ENCODE measurements around the gene LGALS9C.
A peak's percentile ranks its signal among the peaks of the same experiment; 100 is the strongest.
"Not testable (repeated sequence)": the region's sequence is repeated elsewhere in the genome, so short reads cannot be mapped to it uniquely, and the experiment has no call there.

LGALS9C gene

DNA sequence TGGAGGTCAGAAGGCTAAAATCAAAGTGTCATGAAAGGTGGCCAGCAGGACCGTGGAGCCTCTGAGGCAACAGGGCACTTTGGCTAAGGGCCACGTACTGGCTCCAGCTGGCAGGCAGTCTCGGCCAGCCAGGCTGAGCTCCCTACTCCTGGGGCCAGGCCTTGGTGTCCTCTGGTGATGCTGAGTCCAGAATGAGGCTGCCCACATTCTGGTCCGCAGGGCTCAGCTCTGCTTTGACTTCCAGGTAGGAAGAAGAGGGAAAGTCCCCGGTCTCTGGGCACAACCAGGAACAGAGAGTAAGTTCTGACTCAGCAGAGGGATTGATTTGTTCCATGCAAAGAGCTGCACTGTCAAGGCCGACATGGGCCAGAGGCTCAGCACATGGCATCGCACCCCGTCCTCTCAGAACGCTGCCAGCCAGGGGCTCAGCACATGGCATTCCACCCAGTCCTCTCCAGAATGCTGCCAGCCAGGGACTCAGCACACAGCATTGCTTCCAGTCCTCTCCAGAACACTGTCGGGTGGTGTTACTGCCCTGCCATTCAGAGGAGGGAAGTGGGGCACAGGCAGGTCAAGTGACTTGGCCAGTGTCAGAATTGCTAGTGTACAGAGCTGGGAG, 2.5 kb downstream of the LGALS9C start:
- not testable (repeated sequence) for DNase-seq

DNA sequence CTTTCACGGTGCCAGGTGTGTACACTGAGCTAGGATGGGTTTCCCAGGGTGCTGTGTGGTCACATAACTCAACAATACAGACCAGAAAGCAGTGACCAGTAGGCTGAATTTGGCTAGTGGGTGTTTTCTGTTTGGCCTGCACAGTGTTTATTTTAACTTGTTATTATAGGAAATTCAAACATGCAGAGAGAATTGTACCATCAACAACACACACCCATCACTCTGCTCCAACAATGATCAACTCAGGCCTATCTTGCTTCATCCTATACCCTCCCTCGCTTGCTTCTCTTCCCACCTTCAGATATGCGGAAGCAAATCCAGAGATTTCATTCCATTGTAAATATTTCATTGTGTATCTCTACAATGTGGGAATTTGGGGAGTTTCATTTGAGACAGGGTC, 5.2 kb downstream of the LGALS9C start:
- not testable (repeated sequence) for DNase-seq

DNA sequence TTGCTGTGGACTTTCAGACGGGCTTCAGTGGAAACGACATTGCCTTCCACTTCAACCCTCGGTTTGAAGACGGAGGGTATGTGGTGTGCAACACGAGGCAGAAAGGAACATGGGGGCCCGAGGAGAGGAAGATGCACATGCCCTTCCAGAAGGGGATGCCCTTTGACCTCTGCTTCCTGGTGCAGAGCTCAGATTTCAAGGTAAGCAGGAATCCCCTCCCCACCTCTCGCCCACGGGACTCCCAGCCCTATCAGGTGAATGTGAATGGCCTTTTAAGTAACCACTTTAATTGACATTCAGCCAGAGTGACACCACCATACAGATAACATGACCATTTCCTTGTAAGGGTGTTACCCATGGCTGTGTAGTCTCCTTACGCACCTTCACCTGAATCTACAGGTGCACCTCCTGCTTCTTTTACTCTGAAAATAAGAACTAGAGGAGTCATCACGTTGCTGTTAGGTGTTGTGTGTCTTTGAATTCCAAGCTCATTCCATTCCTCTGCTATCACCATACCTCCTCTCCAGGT, 9.4 kb downstream of the LGALS9C start:
- not testable (repeated sequence) for DNase-seq

GRCh38 chr17:18487633-18488032, 11.0 kb downstream of the LGALS9C start:
- not testable (repeated sequence) for DNase-seq

DNA sequence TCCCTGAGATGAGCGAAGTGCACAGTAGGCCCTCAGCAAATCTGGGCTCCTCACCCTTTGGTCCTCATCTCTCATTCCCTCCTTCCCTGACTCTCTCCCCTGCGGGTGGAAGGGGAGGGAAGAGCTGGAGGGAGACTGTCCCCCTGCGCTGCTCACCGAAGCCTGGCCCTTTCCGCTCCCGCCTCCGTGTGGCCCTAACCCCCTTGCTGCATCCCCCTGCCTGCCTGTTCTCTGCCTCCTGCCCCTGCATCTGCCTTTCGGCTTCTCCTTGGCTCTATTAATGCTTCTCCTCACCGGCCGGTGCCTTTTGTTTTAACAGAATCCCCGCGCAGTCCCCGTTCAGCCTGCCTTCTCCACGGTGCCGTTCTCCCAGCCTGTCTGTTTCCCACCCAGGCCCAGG, 12.0 kb downstream of the LGALS9C start:
- DNase-seq, result not testable (repeated sequence)

DNA sequence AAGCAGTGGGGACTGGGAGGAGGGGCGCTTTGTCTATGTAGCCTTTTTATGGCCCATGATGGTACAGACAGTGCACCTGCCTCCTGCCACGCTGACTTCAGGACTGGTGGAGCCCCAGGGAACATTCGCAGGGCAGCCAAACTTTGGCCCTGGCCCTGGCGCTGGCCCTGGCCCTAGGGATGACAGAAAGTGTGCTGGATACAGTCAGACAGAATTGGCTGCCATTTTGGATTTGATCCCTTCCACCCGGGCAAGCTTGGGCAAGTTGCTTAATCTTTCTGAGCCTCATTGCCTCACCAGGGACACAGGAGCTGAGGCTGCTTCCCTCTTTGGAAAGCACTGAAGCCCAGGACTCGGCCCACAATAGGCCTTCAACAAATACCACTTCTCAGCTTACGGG, 13.4 kb downstream of the LGALS9C start:
- DNase-seq, result not testable (repeated sequence)

- DNase-seq, result peak; percentile 66
These were observed 16.3 kb downstream of the LGALS9C start for GRCh38 chr17:18492712-18493480.

DNA sequence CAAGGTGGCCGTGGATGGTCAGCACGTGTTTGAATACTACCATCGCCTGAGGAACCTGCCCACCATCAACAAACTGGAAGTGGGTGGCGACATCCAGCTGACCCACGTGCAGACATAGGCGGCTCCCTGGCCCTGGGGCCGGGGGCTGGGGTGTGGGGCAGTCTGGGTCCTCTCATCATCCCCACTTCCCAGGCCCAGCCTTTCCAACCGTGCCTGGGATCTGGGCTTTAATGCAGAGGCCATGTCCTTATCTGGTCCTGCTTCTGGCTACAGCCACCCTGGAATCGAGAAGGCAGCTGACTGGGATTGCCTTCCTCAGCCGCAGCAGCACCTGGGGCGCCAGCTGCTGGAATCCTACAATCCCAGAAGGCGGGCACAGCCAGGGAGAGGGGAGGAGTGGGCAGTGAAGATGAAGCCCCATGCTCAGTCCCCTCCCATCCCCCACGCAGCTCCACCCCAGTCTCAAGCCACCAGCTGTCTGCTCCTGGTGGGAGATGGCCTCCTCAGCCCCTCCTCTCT, 17.7 kb downstream of the LGALS9C start:
- DNase-seq, result not testable (repeated sequence)

DNA sequence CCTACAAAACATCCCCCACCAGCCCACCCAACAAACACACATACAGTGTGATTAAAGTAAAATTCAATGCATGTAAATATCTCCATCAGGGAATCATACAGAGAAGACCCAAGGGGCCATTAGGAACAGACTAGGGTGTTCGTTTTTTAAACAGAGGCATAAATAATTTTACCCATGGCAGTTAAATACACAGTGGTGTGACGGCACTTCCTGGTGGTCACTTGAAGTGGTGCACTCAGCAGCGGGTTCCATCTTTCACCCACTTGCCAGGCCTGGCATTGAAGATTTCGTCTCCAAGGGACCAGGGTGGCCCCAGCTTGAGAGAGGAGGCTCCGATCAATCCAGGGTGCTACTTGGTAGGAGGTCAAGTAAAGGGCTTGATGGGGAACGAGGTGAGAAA, 20.5 kb downstream of the LGALS9C start:
- DNase-seq, result not testable (repeated sequence)

- DNase-seq, result not testable (repeated sequence)
These were observed 22.5 kb downstream of the LGALS9C start for GRCh38 chr17:18499100-18499499.

DNA sequence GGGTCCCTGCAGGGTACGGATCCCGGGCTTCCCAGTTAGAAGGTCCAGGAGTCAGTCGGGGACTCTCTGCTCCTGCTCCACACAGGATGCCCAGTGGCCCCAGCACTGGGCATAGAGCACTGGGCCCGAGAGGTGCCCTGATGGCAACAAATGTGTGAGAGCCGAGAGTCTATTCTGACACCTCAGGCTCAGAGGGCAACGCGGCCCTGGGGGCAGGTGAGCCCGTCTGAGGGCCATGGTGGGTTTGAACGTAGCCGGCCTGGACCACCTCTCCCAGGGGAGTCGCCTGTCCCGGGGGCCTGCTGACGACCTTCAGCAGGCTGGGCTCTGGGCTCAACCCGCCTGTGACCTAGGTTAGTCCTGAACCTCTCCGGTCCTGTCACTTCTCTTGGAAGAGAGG, 23.2 kb downstream of the LGALS9C start:
- not testable (repeated sequence) for DNase-seq

DNA sequence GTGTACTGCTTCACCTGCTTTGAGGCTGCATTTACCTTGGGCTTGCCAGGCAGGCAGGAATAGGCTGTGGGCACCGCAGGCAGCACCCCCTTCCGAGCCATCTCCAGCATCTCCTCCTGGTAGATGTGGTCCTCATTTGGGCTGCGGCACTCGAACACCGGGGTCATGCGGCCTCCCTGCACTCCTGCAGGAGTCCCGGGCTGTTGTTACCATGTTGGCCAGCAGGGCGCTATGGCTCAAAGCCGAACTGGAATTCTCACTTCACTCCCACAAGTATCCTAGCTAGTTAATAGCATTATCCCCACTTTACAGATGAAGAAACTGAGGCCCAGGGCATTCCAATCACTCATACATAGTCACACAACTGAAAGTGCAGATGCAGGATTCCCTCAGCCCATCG, 23.7 kb downstream of the LGALS9C start:
- not testable (repeated sequence) for DNase-seq

GRCh38 chr17:18500816-18501215, 24.2 kb downstream of the LGALS9C start:
- DNase-seq, result not testable (repeated sequence)

GRCh38 chr17:18503221-18503620, 26.6 kb downstream of the LGALS9C start:
- DNase-seq, result not testable (repeated sequence)

- DNase-seq, result not testable (repeated sequence)
These were observed 31.1 kb downstream of the LGALS9C start for GRCh38 chr17:18507729-18508128.

DNA sequence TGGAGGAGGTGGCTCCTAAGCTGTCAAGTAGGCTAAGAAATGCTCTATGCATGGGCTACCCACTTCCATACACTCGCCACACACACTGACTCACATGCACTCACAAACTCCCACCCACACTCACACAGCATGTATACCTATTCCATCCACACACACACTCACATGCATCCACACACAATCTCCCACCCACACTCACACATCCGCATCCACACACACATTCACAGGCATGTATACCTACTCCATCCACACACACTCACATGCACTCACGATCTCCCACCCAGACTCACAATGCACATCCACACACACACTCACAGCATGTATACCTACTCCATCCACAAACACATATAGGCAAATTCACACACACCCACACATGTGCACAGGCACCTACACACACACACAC, 32.1 kb downstream of the LGALS9C start:
- not testable (repeated sequence) for DNase-seq

- DNase-seq, result not testable (repeated sequence)
These were observed 44.5 kb downstream of the LGALS9C start for GRCh38 chr17:18521100-18521499.

DNA sequence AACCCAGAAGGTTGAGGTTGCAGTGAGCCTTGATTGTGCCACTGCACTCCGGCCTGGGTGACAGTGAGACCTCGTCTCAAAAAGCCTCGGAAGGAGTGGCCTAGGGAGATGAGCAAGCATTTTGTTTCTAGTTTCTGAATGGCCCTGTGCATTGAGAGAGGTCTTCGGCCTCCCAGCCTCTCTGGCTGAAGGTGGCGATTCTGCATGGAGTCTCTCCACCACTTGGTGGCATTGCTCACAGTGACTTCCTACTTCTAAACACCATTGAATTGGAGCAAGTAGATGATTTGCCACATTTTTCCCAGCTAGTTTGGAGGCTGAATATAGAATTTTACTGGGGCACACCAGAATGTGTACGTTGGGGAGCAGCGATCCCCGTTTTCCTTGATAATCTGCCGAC, 48.4 kb downstream of the LGALS9C start:
- DNase-seq, result not testable (repeated sequence)

DNA sequence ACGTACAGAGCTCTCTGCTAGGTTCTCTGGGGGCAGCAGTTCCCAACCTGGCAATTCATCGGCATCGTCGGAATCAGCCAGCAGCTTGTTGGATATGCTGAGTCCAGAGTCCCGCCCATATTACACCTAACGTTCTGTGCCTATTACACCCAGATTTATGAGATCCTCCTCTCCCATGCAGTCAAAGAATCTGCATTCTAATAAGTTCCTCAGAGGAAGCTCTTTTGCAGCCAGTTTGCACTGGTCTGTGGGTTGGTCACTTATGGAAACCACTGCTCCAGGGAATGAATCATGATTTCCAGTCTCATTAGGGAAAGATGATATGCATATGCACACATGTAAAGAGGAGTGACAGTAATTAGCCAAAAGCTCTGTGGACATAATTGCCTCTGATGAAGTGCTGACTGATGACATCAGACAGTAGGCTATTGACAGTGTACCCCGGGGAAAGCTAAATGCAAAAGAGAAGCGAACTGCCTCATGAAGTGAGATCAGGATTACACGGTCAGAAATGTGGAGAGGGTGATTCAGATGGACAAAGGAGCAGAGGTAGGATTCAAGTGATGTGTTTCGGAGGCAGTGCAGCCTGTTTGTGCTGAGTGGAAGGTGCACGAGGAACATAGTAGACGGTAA, 49.7 kb downstream of the LGALS9C start:
- DNase-seq, result not testable (repeated sequence)

GRCh38 chr17:18527354-18527753, 50.8 kb downstream of the LGALS9C start:
- not testable (repeated sequence) for DNase-seq

- DNase-seq, result not testable (repeated sequence)
These were observed 51.8 kb downstream of the LGALS9C start for GRCh38 chr17:18528435-18528834.

DNA sequence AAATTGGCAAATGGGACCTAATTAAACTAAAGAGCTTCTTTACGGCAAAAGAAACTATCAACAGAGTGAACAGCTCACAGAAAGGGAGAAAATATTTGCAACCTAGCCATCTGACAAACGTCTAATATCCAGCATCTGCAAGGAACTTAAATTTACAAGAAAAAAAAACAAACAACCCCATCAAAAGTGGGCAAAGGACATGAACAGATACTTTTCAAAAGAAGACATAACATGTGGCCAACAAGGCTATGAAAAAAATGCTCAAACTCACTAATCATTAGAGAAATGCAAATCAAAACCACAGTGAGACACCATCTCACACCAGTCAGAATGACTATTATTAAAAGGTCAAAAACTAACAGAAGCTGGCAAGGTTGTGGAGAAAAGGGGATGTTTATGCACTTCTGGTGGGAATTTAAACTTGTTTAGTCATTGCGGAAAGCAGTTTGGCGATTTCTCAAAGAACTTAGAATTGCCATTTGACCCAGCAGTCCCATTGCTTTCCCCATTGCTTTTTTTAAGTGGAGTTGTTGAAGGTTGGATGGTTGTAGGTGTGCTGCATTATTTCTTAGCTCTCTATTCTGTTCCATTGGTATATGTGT, 52.4 kb downstream of the LGALS9C start:
- DNase-seq, result not testable (repeated sequence)

DNA sequence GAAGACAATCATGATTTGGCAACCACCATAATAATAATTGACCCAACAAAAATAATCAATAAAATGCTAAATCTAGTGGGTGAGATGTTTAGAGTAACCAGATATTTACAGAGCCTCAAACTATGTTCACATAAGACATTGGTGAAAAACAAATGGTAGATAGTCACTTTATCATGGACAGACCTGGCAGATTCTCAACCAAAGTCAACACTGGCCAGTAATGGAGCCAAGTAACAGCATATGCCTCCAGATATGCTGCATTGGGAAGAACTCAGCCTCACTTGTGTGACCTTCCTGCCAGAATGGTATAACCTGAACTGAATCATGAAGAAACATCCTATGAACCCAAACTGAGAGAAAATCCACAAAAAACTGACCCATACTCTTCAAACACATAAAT, 53.8 kb downstream of the LGALS9C start:
- DNase-seq, result not testable (repeated sequence)
